ENCODE data around the gene DSN1.
A peak's percentile ranks its signal among the peaks of the same experiment; 100 is the strongest.

Gene DSN1

DNA sequence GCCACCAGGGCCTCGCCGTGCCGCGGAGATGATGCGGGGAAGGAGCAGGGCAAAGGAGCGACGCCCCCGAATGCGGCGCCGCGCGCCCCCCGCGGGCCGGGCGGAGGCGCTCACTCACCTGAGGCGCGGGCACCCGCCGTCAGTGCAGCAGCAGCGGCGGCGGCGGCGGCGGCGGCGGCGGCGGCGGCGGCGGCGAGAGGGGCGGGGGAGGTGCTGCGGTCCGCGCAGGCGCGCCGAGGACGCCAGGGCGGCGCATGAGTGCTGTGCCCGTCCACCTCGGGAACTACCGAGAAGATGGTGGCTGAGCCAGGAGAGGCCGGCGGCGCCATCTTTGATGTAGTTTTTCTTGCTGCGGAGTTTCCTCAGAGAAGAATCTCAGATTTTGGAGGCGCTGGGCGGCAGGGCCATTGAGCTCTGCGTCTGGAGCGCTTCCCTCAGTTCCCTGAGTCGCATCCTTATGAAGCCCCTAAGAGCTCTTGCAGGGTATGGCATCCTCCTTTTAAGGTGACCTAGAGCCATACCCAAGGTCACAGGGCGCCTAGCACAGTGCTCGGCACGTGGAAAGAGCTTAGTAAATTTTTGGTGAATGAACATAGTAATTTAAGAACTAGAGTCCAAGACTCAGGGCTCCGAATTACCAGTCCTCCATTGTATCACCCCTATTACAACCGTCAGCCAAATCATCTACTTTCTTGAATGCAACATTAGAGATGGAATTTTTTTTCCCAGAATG, 27.5 kb downstream of the DSN1 start, which contains the start of gene NDRG3:
TSS of gene NDRG3 (minus strand) at position 164 of the 733 bp plus-strand sequence. CDS start 24,355 bp downstream, outside the sequence.
- H3K27ac Mint-ChIP-seq: peak within 1 kb of the TSS; percentile 94
- H3K4me3 Mint-ChIP-seq: peak within 1 kb of the TSS; percentile 86

DNA sequence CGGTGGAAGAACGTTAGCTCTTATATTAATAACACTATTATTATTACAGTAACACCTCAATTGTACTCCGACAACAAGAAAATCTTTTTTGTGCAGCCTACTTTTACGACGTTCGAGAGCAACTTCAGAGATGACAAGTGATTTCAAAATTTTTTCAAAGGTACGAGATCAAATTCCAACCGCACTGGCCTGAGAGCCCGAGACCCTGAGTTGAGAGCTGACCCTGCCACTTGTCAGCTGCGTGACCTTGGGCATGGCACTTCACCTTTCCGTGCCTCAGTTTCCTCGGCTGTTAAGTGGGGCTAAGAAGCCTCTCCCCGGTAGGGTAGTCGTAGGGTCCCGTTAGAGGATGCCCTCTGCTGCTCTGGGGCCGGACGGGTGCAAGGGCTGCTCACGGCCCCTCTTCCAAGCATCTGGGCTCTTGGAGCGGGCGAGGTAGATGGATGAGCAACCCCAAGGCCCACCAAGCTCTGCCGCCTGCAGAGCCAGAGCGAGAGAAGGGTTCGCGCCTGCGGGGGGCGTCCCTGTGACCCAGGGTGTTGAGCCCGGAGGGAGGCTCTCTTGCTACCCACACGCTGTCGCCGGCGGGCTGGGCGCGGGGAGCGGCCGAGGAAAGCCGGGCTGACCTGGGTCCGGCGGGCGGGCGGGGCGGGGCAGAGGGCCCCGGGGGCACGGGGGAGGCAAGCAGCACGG, 28.2 kb downstream of the DSN1 start:
- ATAC-seq: peak; percentile 62
- DNase-seq (ENCODE audit: low spot score in 2 of 2): no peak
- H3K9me3 Mint-ChIP-seq: no peaks in the 10 kb centered on the region
- peak overlapping the region; percentile 86 for H3K4me3 Mint-ChIP-seq
- H3K27ac Mint-ChIP-seq: peak overlapping the region; percentile 85
- no peaks in the 10 kb centered on the region for H3K36me3 Mint-ChIP-seq
- H3K4me1 Mint-ChIP-seq: peaks cover 13% of the 10 kb centered on the region

More for the DNA sequence above, 27.5 kb downstream of the DSN1 start, which contains the start of gene NDRG3:
- peak; percentile 78 to 92 for DNase-seq (ENCODE audit: low spot score in 2 of 2)
- Mint-ChIP-seq H3K9me3 (no peaks in the 10 kb centered on the region), H3K36me3 (peaks cover 6% of the 10 kb centered on the region), H3K4me1 (peaks cover 13% of the 10 kb centered on the region)
- ATAC-seq: peak; percentile 98

- DNase-seq (ENCODE audit: low spot score in 2 of 2): no peak
- Mint-ChIP-seq H3K36me3 (no peaks in the 10 kb centered on the region), H3K4me1 (peaks cover 13% of the 10 kb centered on the region), H3K9me3 (no peaks in the 10 kb centered on the region), H3K4me3 (peak overlapping the region; percentile 86), H3K27ac (no peak overlapping the region)
- no peak for ATAC-seq
Observed at GRCh38 chr20:36744764-36745191, 28.8 kb downstream of the DSN1 start.

- peaks cover 13% of the 10 kb centered on the region for H3K4me1 Mint-ChIP-seq
- DNase-seq (ENCODE audit: low spot score in 2 of 2): no peak
- no peaks in the 10 kb centered on the region for H3K36me3 Mint-ChIP-seq
- H3K9me3 Mint-ChIP-seq: no peaks in the 10 kb centered on the region
- no peak overlapping the region for H3K27ac Mint-ChIP-seq
- peak overlapping the region; percentile 86 for H3K4me3 Mint-ChIP-seq
- ATAC-seq: no peak
Observed at GRCh38 chr20:36744243-36744642, 29.3 kb downstream of the DSN1 start.

GRCh38 chr20:36742558-36742957, 31.0 kb downstream of the DSN1 start:
- no peak overlapping the region for H3K4me3 Mint-ChIP-seq
- H3K36me3 Mint-ChIP-seq: no peaks in the 10 kb centered on the region
- ATAC-seq (no peak), DNase-seq (ENCODE audit: low spot score in 2 of 2) (no peak)
- H3K4me1 Mint-ChIP-seq: peaks cover 13% of the 10 kb centered on the region
- no peaks in the 10 kb centered on the region for H3K9me3 Mint-ChIP-seq
- no peak overlapping the region for H3K27ac Mint-ChIP-seq

GRCh38 chr20:36741072-36741471, 32.5 kb downstream of the DSN1 start:
- ATAC-seq (no peak), DNase-seq (ENCODE audit: low spot score in 2 of 2) (no peak)
- H3K27ac Mint-ChIP-seq: no peak overlapping the region
- H3K4me3 Mint-ChIP-seq: no peak overlapping the region
- no peaks in the 10 kb centered on the region for H3K9me3 Mint-ChIP-seq
- H3K36me3 Mint-ChIP-seq: no peaks in the 10 kb centered on the region
- peaks cover 13% of the 10 kb centered on the region for H3K4me1 Mint-ChIP-seq

- Mint-ChIP-seq H3K27ac (peak overlapping the region; percentile 60), H3K4me1 (peaks cover 18% of the 10 kb centered on the region), H3K36me3 (no peaks in the 10 kb centered on the region), H3K4me3 (no peak overlapping the region), H3K9me3 (no peaks in the 10 kb centered on the region)
- ATAC-seq: no peak
- DNase-seq (ENCODE audit: low spot score in 2 of 2): no peak
Observed at GRCh38 chr20:36737183-36737499, 36.4 kb downstream of the DSN1 start.

DNA sequence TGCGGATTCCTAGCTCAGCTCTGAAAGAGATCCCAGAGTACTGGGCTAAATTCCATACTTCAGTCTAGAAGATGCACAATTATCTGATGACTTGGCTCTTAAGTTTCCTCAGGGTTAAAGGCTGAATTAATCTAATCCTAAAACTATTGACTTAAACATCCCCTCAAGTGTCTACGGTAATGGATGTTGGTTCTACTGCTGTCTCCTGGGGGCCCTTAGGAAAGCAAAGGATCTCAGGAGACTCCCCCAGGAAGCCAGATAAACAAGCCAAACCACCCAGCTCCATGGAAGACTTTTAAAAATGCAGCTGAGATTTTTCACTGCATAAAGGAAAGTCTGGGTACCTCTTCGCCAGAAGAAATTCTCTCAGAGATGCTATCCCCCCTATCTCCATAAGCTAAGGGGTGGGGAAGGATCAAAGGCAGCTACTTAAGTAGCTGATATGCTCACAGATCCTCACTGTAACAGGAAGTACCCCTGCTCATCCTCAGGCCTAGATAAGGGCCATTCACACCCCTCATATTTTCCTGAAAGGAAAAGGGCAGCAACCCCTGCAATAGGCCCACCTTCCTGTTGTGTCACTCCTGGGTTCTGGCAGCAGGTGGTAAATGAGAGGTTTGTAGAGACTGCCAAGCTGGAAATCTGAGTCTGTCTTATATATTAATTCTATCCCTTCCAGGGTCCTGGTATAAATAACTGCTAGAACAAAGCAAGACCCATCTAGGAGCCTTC, 36.9 kb downstream of the DSN1 start:
- ATAC-seq (no peak), DNase-seq (ENCODE audit: low spot score in 2 of 2) (no peak)
- H3K36me3 Mint-ChIP-seq: no peaks in the 10 kb centered on the region
- H3K27ac Mint-ChIP-seq: peak overlapping the region; percentile 60
- H3K4me3 Mint-ChIP-seq: no peak overlapping the region
- H3K4me1 Mint-ChIP-seq: peaks cover 18% of the 10 kb centered on the region
- no peaks in the 10 kb centered on the region for H3K9me3 Mint-ChIP-seq

- peaks cover 25% of the 10 kb centered on the region for H3K4me1 Mint-ChIP-seq
- peak overlapping the region; percentile 72 for H3K27ac Mint-ChIP-seq
- ATAC-seq (no peak), DNase-seq (ENCODE audit: low spot score in 2 of 2) (no peak)
- no peaks in the 10 kb centered on the region for H3K36me3 Mint-ChIP-seq
- no peak overlapping the region for H3K4me3 Mint-ChIP-seq
- no peaks in the 10 kb centered on the region for H3K9me3 Mint-ChIP-seq
Observed at GRCh38 chr20:36732456-36732855, 41.1 kb downstream of the DSN1 start.

- peak overlapping the region; percentile 56 for H3K27ac Mint-ChIP-seq
Observed at GRCh38 chr20:36728986-36729385, 44.6 kb downstream of the DSN1 start.

GRCh38 chr20:36726168-36726567, 47.4 kb downstream of the DSN1 start:
- H3K27ac Mint-ChIP-seq: no peak overlapping the region
- H3K4me3 Mint-ChIP-seq: no peak overlapping the region
- no peaks in the 10 kb centered on the region for H3K36me3 Mint-ChIP-seq
- no peaks in the 10 kb centered on the region for H3K9me3 Mint-ChIP-seq
- H3K4me1 Mint-ChIP-seq: peaks cover 7% of the 10 kb centered on the region
- no peak for DNase-seq (ENCODE audit: low spot score in 2 of 2)
- ATAC-seq: no peak

More at GRCh38 chr20:36728986-36729385, 44.6 kb downstream of the DSN1 start:
- no peak for DNase-seq (ENCODE audit: low spot score in 2 of 2)
- Mint-ChIP-seq H3K9me3 (no peaks in the 10 kb centered on the region), H3K36me3 (no peaks in the 10 kb centered on the region), H3K4me1 (peaks cover 16% of the 10 kb centered on the region), H3K4me3 (no peak overlapping the region)
- peak; percentile 94 for ATAC-seq

DNA sequence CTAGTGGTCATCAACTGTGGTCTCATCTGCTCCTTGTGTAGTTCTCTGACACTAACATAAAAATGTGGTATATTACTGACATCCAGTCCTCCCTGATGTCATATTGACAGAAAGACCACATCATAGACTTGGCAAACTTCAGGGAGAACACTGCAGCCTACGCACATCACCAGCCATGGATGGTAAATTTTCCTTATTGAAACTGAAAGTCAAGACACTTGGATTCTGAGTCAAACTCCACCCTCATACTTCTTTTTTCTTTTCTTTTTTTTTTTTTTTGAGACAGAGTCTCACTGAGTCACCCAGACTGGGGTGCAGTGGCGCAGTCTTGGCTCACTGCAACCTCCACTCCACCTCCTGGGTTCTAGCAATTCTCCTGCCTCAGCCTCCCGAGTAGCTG, 53.1 kb downstream of the DSN1 start:
- DNase-seq (ENCODE audit: low spot score in 2 of 2): no peak
- ATAC-seq: peak; percentile 76
- no peaks in the 10 kb centered on the region for H3K9me3 Mint-ChIP-seq
- H3K4me1 Mint-ChIP-seq: no peaks in the 10 kb centered on the region
- H3K4me3 Mint-ChIP-seq: no peak overlapping the region
- H3K27ac Mint-ChIP-seq: peak overlapping the region; percentile 64
- H3K36me3 Mint-ChIP-seq: peaks cover 23% of the 10 kb centered on the region

DNA sequence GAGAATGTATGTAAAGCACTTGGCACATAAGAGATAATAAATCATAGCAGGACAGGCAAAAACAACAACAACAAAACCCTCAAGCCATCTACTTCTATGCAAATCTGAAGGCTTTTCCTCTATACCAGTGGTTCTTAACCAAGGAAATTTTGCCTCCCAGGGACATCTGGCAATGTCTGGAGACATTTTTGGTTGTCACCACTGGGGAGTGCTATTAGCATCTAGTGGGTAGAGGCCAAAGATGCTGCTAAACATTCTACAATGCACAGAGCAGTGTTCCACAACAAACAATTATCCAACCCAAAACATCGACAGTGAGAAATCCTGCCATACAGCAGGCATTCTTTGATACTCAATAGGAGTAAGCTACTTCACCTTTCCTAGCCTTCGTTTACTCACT, 55.9 kb downstream of the DSN1 start:
- H3K27ac Mint-ChIP-seq: peak overlapping the region; percentile 52
- ATAC-seq: no peak
- no peaks in the 10 kb centered on the region for H3K4me1 Mint-ChIP-seq
- H3K4me3 Mint-ChIP-seq: no peak overlapping the region
- no peak for DNase-seq (ENCODE audit: low spot score in 2 of 2)
- H3K9me3 Mint-ChIP-seq: no peaks in the 10 kb centered on the region
- H3K36me3 Mint-ChIP-seq: peaks cover 30% of the 10 kb centered on the region

GRCh38 chr20:36717021-36717420, 56.5 kb downstream of the DSN1 start:
- Mint-ChIP-seq H3K36me3 (peaks cover 30% of the 10 kb centered on the region), H3K9me3 (no peaks in the 10 kb centered on the region), H3K4me1 (no peaks in the 10 kb centered on the region), H3K4me3 (no peak overlapping the region), H3K27ac (peak overlapping the region; percentile 52)
- DNase-seq (ENCODE audit: low spot score in 2 of 2): no peak
- no peak for ATAC-seq

- H3K27ac Mint-ChIP-seq: no peak overlapping the region
- H3K36me3 Mint-ChIP-seq: peaks cover 7% of the 10 kb centered on the region
- H3K4me3 Mint-ChIP-seq: no peak overlapping the region
- no peak for ATAC-seq
- no peaks in the 10 kb centered on the region for H3K9me3 Mint-ChIP-seq
- DNase-seq (ENCODE audit: low spot score in 2 of 2): no peak
- H3K4me1 Mint-ChIP-seq: no peaks in the 10 kb centered on the region
Observed at GRCh38 chr20:36712775-36713174, 60.8 kb downstream of the DSN1 start.

Measured in stimulated activated effector memory CD8-positive, alpha-beta T cell treated with anti-CD3 and anti-CD28 coated beads, Interleukin-12 subunit alpha, Interleukin-12 subunit beta, amount 100 ng/mL, for 72 hours (primary cell).